Nephron progenitor cell (in vitro differentiated cells): Measurements from ENCODE around the gene FKBP5.
A peak's percentile ranks its signal among the peaks of the same experiment; 100 is the strongest.
"Not testable (repeated sequence)": the region's sequence is repeated elsewhere in the genome, so short reads cannot be mapped to it uniquely, and the experiment has no call there.

Source experiments
- DNase-seq: peaks from one replicate; pipeline ENCODE4 v3.0.0; 2021
- H3K27ac Mint-ChIP-seq: 2 replicates; pipeline ENCODE4 v1.8.0; 2021; ENCODE audit warnings: mild to moderate bottlenecking, moderate library complexity, mixed read lengths
- H3K27me3 Mint-ChIP-seq: 2 replicates; pipeline ENCODE4 v1.8.0; 2021; ENCODE audit warnings: mild to moderate bottlenecking, low read depth, mixed read lengths; ENCODE audit not compliant: poor library complexity
- H3K36me3 Mint-ChIP-seq: 2 replicates; pipeline ENCODE4 v1.8.0; 2021; ENCODE audit warnings: low read depth, mixed read lengths
- H3K4me1 Mint-ChIP-seq: 2 replicates; pipeline ENCODE4 v1.8.0; 2021; ENCODE audit warnings: mixed read lengths
- H3K4me3 Mint-ChIP-seq: 2 replicates; pipeline ENCODE4 v1.8.0; 2021; ENCODE audit warnings: mild to moderate bottlenecking, moderate library complexity, mixed read lengths
- H3K9me3 Mint-ChIP-seq: 2 replicates; pipeline ENCODE4 v1.8.0; 2021; ENCODE audit warnings: mild to moderate bottlenecking, moderate library complexity, mixed read lengths
- TF ChIP-seq, protein P1 (sequence below): fragments of 200-600 bp; sonication (generic); IDR thresholded peaks from 2 replicates; pipeline ENCODE4 v1.5.0; 2021; ENCODE audit warnings: antibody characterized with exemption

The FKBP5 gene

DNA sequence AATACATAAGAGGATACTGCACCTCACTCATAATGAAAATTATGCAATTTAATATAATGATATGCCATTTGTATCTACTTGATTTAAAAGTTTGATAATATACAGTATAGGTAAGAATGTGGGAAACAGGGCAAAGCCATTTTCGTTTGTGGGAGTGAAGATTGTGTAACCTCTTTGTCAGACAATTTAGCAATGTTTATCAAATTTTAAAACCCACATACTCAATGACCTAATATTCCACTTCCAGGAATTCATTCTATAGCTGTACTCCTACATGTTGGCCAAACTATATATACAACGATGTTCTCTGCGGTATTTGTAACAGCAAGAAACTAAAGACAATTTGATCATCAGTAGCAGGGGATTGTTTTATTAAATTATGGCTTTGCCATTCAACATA is 17.8 kb upstream of the FKBP5 start:
- Mint-ChIP-seq H3K27ac (no peak overlapping the region), H3K27me3 (peaks cover 7% of the 10 kb centered on the region), H3K9me3 (peaks cover 17% of the 10 kb centered on the region), H3K4me1 (no peaks in the 10 kb centered on the region), H3K4me3 (no peak overlapping the region), H3K36me3 (peaks cover 8% of the 10 kb centered on the region)
- no peak for DNase-seq
- TF ChIP-seq, protein P1, sequence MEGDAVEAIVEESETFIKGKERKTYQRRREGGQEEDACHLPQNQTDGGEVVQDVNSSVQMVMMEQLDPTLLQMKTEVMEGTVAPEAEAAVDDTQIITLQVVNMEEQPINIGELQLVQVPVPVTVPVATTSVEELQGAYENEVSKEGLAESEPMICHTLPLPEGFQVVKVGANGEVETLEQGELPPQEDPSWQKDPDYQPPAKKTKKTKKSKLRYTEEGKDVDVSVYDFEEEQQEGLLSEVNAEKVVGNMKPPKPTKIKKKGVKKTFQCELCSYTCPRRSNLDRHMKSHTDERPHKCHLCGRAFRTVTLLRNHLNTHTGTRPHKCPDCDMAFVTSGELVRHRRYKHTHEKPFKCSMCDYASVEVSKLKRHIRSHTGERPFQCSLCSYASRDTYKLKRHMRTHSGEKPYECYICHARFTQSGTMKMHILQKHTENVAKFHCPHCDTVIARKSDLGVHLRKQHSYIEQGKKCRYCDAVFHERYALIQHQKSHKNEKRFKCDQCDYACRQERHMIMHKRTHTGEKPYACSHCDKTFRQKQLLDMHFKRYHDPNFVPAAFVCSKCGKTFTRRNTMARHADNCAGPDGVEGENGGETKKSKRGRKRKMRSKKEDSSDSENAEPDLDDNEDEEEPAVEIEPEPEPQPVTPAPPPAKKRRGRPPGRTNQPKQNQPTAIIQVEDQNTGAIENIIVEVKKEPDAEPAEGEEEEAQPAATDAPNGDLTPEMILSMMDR = no peak

GRCh38 chr6:35703554-35703953 is 14.8 kb upstream of the FKBP5 start:
- H3K9me3 Mint-ChIP-seq = peaks cover 17% of the 10 kb centered on the region
- TF ChIP-seq, protein P1 = no peak
- H3K4me1 Mint-ChIP-seq = no peaks in the 10 kb centered on the region
- no peak overlapping the region for H3K4me3 Mint-ChIP-seq
- peaks cover 4% of the 10 kb centered on the region for H3K27me3 Mint-ChIP-seq
- H3K36me3 Mint-ChIP-seq = peaks cover 8% of the 10 kb centered on the region
- no peak for DNase-seq
- H3K27ac Mint-ChIP-seq = no peak overlapping the region

DNA sequence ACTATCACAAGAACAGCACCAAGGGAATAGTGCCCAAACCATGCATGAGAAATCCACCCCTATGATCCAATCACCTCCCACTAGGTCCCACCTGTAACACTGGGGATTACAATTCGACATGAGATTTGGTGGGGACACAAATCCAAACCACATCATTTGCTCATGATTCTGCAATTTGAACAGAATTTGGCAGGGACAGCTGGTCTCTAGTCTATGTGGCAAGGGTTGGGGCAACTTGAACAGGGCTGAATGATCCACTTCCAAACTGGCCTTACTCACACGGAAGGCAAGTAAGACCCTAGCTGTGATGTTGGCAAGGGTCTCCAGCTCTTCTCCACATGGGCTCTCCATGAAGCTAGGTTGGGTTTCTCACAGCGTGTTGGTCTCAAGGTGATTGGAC is 10.1 kb upstream of the FKBP5 start:
- Mint-ChIP-seq H3K4me3 (no peak overlapping the region), H3K9me3 (peaks cover 19% of the 10 kb centered on the region), H3K4me1 (no peaks in the 10 kb centered on the region), H3K36me3 (peaks cover 3% of the 10 kb centered on the region), H3K27me3 (peaks cover 3% of the 10 kb centered on the region), H3K27ac (no peak overlapping the region)
- TF ChIP-seq, protein P1 = no peak
- DNase-seq = no peak

GRCh38 chr6:35698430-35698829 is 9.7 kb upstream of the FKBP5 start:
- H3K36me3 Mint-ChIP-seq, DNase-seq, H3K27ac Mint-ChIP-seq, H3K4me1 Mint-ChIP-seq, H3K27me3 Mint-ChIP-seq, H3K4me3 Mint-ChIP-seq: not testable (repeated sequence)
- H3K9me3 Mint-ChIP-seq = peaks cover 15% of the 10 kb centered on the region

- H3K27ac Mint-ChIP-seq = no peak overlapping the region
- H3K9me3 Mint-ChIP-seq = peaks cover 8% of the 10 kb centered on the region
- DNase-seq = no peak
- H3K4me3 Mint-ChIP-seq = no peak overlapping the region
- no peaks in the 10 kb centered on the region for H3K36me3 Mint-ChIP-seq
- peaks cover 14% of the 10 kb centered on the region for H3K4me1 Mint-ChIP-seq
- peaks cover 7% of the 10 kb centered on the region for H3K27me3 Mint-ChIP-seq
- TF ChIP-seq, protein P1 = no peak
Observed at GRCh38 chr6:35694462-35694861, 5.7 kb upstream of the FKBP5 start.

DNA sequence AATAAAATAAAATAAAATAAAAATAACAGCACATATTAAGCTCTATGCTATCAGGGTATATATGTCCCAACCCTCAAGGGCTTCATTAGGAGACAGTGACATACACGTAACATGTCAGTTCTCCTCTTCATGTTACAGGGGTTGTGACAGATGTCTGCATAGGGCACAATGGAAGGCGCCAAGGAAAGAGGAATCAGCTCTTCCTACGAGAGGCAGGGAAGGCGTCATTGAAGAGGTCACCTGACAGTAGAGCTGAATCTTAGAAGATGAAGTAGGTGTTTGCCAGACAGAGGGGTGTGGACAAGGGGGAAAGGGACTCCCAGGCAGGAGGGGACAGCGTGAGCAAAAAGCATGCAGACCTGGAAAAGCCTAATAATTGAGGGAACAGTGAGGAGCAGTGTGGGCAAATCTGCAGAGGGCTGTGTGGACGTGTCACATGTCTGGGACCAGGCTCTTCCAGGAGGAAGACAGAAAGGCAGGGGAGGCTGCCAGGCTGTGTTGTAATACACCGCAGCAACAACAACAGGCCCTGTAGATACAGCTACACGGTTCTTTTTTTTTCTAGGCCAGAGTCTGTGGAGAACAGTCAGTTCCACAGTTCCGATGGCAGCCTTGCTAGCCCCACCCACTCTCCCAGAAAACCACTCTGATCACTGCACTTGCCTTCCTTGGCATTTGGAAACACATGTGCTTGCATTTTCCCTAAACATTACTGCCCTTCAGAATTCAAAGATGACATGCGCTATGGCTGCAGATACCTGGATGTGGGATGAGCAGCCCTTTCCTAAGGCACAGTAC is 2.5 kb upstream of the FKBP5 start:
- peak; percentile 5 for DNase-seq
- TF ChIP-seq, protein P1 = no peak
- Mint-ChIP-seq H3K4me1 (peaks cover 35% of the 10 kb centered on the region), H3K27ac (peak overlapping the region; percentile 53), H3K9me3 (peaks cover 8% of the 10 kb centered on the region), H3K4me3 (no peak overlapping the region), H3K27me3 (peaks cover 7% of the 10 kb centered on the region), H3K36me3 (no peaks in the 10 kb centered on the region)
